ENCODE results near the gene CFAP47.

CFAP47 gene

DNA sequence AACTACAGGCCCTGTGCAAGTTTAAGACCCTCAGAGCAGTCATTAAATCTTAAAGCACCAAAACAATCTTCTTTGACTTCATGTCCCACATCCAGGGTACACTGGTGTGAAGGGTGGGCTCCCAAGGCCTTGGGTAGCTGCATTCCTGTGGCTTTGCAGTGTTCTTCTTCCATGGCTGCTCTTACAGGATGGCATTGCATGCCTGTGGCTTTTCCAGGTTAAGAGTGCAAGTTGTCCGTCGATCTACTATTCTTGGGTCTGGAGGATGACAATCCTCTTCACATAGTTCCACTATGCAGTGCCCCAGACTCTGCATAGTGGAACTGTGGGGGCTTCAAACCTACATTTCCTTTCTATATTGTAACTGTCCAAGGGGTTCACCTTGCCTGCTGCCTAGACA is 494.5 kb downstream of the CFAP47 start:
- TF ChIP-seq, protein P1, sequence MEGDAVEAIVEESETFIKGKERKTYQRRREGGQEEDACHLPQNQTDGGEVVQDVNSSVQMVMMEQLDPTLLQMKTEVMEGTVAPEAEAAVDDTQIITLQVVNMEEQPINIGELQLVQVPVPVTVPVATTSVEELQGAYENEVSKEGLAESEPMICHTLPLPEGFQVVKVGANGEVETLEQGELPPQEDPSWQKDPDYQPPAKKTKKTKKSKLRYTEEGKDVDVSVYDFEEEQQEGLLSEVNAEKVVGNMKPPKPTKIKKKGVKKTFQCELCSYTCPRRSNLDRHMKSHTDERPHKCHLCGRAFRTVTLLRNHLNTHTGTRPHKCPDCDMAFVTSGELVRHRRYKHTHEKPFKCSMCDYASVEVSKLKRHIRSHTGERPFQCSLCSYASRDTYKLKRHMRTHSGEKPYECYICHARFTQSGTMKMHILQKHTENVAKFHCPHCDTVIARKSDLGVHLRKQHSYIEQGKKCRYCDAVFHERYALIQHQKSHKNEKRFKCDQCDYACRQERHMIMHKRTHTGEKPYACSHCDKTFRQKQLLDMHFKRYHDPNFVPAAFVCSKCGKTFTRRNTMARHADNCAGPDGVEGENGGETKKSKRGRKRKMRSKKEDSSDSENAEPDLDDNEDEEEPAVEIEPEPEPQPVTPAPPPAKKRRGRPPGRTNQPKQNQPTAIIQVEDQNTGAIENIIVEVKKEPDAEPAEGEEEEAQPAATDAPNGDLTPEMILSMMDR (IDR thresholded peaks at IDR 0.05; ENCODE audit: low read depth, low read length): no peak
- no peak for DNase-seq (ENCODE audit: extremely low read depth, low read depth)

DNA sequence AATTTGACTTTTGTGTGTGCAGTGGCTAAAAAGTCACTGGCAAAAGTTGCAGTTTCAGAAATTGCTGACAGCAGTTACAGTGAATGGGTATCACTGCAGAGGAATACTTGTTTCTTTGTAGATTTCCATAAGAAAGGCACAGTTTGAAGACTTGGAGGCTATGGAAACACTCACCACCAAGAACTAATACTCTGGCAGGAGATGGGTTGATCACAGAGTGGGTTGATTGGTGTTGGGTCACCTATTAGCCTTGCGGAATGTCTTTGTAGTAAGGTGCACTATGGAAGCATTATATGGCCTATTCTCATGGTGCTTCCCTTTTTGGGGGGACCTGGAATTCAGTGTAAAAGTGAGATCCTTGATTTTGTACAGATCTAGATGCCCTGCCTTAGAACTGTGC is 502.8 kb downstream of the CFAP47 start:
- TF ChIP-seq, protein P1 (IDR thresholded peaks at IDR 0.05; ENCODE audit: low read depth, low read length): no peak

DNA sequence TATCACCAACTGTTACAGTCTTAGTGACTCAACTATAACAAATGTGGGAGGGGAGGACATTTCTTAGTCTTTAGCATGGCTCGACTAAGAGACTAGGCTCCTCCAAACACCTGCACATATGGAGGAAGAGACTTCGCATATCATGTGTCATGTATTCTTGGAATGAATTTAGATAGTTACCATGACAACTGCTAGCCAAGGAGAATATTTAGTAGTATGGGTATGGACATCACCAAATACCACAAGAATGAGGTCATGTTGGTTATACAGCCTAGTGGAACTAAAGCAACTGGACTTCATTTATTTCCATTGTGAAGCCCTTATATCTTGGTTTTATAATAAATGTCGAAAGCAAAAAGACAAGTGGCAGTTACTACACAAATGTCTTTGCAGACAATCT is 512.3 kb downstream of the CFAP47 start:
- TF ChIP-seq, protein P1 (IDR thresholded peaks at IDR 0.05; ENCODE audit: low read depth, low read length): no peak
- DNase-seq (ENCODE audit: extremely low read depth, low read depth): no peak

More for the DNA sequence above, 502.8 kb downstream of the CFAP47 start:
- DNase-seq (ENCODE audit: extremely low read depth, low read depth): no peak

DNA sequence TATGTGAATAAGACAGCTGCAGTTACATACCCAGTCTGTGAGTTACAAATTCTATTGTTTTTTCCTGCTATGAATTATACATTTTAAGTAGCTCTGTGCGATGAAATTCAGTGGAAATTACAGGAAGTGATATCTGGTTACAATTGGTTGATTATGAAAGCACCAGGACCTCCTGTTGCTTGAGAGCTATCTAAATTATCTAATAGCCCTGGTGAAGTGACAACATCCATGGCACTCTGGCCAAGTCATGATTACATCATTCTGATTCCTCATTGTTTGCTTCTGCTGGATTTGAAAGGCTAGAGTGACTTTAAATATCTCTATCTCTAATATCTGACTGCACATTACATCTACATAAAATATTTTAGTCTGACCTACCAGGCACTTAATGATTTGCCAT is 515.0 kb downstream of the CFAP47 start:
- DNase-seq (ENCODE audit: extremely low read depth, low read depth): no peak
- TF ChIP-seq, protein P1 (IDR thresholded peaks at IDR 0.05; ENCODE audit: low read depth, low read length): no peak

Data from AG09319 (cell line).